Measurements from ENCODE around the gene SLC39A6.
"Not testable (repeated sequence)": the region's sequence is repeated elsewhere in the genome, so short reads cannot be mapped to it uniquely, and the experiment has no call there.

The SLC39A6 gene

DNA sequence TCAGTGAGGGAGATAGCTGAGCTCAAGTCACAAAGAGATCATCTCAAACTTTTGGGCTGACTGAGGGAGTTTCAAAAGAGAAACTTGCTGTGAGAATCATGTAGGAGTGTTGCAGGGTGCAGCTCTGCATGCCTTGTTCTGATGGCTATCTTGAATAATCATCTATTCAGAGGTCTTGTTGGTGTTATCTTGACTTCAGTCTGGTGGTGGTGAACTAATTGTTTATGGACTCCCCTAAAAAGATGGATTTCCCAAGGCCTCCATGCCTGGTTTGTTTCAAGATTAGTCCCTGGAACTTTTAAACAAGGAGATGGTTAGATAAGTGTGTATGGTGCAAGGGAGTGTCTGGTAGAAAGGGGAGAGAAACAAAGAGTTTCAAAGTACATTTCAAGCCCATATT, 29.8 kb downstream of the SLC39A6 start:
- DNase-seq (ENCODE audit: low read depth in 2 of 2) = no peak

DNA sequence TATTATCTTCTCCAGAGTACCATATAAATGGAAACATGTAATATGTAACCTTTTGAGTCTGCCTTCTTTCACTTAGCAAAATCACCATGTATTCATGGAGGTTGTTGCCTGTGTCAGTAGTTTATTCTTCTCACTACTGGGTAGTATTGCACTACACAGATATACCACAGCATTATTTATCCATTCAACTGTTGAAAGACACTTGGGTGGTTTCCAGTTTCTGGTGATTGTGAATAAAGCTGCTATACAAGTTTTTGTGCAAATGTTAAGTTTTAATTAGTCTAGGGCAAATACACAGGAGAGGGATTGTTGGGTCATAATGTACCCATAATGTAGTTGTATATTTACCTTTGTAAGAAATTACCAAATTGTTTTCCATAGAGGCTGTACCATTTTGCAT, 32.2 kb downstream of the SLC39A6 start:
- DNase-seq (ENCODE audit: low read depth in 2 of 2) = no peak

- DNase-seq (ENCODE audit: low read depth in 2 of 2) = no peak
These were observed 33.1 kb downstream of the SLC39A6 start for GRCh38 chr18:36095936-36096519.

DNA sequence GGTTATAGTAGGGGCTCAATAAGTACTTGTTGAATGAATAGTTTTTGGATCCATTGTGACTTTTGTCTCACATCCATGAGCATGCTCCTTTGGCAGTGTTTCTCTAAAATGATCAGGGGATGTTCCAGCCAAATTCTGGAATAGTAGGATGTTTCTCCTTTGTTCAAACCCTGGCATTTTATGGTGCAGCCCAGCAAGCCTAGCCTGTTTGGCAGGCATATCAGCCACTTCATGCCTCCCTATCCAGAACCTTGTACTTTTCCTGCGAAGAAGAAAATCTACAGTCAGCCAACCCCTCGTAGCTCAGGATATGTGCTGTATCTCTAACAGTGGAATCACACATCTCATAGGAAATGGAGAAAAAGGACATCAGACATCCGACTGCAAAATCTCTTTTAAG, 34.7 kb downstream of the SLC39A6 start:
- DNase-seq (ENCODE audit: low read depth in 2 of 2) = no peak

DNA sequence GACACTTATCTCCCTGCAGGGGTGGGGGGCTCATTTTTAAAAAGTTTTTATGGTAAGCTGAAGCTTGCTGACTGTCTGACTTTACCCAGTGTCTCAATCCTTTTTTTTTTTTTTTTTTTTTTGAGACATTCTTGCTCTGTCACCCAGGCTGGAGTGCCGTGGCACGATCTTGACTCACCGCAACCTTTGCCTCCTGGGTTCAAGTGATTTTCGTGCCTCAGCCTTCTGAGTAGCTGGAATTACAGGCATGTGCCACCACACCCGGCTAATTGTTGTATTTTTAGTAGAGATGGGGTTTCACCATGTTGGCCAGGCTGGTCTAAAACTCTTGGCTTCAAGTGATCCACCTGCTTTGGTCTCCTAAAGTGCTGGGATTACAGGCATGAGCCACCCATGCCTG, 37.0 kb downstream of the SLC39A6 start:
- DNase-seq (ENCODE audit: low read depth in 2 of 2) = not testable (repeated sequence)

DNA sequence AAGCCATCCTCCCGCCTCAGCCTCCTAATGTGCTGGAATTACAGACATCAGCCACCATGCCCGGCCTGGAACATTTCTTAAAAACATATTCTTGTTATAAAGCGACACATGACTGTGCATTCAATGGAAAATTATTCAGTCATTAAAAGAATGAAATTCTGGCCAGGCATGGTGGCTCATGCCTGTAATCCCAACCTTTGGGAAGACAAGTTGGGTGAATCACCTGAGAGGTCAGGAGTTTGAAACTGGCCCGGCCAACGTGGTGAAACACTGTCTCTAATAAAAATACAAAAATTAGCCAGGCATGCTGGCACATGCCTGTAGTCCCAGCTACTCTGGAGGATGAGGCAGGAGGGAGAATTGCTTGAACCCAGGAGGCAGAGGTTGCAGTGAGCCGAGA, 40.1 kb downstream of the SLC39A6 start:
- no peak for DNase-seq (ENCODE audit: low read depth in 2 of 2)

GRCh38 chr18:36088256-36088655, 40.9 kb downstream of the SLC39A6 start:
- no peak for DNase-seq (ENCODE audit: low read depth in 2 of 2)

DNA sequence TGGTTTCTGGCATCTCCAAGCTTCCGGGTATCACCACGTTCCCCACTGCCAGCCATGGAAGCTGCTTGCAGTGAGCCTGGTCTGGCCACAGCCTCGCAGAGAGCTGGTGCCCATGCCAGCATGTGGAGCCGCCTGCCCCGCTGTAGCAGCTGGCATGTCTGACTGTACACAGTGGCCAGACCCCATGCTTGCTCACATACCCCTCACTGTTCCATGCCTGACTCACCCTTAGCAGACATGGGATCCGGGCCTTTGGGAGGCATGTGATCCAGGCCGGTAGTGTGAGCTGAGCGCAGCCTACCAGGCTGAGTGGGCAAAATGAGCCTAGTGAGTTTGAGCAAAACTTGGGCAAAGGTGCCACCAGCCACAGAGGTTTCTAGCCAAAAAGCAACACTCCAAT, 43.0 kb downstream of the SLC39A6 start:
- no peak for DNase-seq (ENCODE audit: low read depth in 2 of 2)

GRCh38 chr18:36085195-36085594, 43.9 kb downstream of the SLC39A6 start:
- DNase-seq (ENCODE audit: low read depth in 2 of 2) = no peak

- no peak for DNase-seq (ENCODE audit: low read depth in 2 of 2)
These were observed 45.4 kb downstream of the SLC39A6 start for GRCh38 chr18:36083729-36084128.

DNA sequence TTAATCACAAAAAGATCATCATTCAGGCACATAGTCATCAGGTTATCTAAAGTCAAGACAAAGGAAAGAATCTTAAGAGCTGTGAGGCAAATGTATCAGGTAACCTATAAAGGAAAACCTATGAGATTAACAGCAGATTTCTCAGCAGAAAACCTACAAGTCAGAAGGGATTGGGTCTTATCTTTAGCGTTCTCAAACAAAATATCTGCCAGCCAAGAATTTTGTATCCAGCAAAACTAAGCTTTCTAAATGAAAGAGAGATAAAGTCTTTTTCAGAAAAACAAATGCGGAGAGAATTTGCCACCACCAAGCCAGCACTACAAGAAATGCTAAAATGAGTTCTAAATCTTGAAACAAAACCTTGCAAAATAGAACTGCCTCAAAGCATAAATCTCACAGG, 48.0 kb downstream of the SLC39A6 start:
- not testable (repeated sequence) for DNase-seq (ENCODE audit: low read depth in 2 of 2)

DNA sequence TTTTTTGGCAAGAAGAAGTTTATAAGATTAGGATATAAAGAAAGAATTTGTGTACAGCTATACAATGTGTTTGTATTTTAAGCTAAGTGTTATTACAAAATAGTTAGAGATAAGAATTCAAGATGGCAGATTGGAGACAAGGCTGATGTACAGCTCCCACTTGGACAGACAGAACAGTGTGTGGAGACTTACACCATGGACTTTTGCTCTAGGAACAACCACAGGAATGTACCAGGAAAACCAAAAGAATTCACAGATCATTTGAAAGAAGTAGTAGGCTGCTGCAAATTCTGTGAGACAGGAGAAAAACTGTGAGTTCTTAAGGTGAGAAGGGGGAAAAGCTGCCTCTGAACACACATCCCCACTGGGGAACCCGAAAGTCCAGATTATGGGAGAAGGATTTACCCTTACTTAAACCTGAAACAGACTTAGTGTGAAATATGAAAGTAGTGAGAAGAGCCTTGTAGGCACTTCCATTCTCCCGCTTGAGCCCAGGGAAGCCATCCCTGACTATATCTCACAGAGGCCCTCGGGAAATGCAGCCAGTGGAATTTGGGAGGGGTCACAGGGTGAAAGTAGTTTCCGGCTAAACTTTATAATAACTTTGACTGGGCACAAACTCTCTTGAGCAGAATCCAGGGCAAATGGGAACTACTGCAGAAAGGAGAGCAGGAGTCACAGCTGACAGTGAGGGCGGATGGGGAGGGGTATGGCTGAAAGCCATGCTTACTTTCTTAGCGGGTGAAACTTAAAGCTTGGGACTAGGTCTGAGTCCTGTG, 50.2 kb downstream of the SLC39A6 start:
- no peak for DNase-seq (ENCODE audit: low read depth in 2 of 2)

- not testable (repeated sequence) for DNase-seq (ENCODE audit: low read depth in 2 of 2)
These were observed 51.4 kb downstream of the SLC39A6 start for GRCh38 chr18:36077764-36078163.

GRCh38 chr18:36075862-36076587, 53.1 kb downstream of the SLC39A6 start:
- no peak for DNase-seq (ENCODE audit: low read depth in 2 of 2)

DNA sequence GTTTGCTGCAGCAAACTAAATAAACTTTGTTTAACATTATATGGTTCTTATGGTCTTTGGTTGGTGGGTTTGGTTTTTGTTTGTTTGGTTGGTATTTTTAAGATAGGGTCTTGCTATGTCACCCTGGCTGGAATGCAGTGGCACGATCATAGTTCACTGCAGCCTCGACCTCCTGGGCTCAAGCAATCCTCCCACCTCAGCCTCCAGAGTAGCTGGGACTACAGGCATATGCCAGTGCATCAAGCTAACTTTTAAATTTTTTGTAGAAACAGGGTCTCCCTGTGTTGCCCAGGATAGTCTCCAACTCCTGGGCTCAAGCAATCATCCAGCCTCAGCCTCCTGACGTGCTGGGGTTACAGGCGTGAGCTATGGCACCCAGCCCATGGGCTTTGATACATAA, 54.7 kb downstream of the SLC39A6 start:
- no peak for DNase-seq (ENCODE audit: low read depth in 2 of 2)

DNA sequence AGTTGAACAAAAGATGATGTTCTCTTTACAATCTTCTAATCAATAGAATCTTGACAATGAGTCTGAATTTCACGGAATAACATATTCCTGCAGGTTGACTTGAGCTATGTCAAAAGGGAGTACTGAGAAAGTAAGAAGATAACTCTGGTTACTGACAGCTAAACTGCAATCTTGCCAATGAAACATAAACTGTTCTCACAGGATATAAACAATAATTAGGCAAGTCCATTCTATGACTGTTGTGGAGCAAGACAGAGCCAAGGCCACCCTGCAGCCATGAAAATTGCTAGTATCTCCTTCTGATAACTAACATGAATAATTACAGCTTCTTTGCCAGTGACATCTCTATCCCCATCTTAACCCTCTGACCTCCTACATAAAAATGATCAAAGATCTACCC, 55.5 kb downstream of the SLC39A6 start:
- DNase-seq (ENCODE audit: low read depth in 2 of 2) = no peak

DNA sequence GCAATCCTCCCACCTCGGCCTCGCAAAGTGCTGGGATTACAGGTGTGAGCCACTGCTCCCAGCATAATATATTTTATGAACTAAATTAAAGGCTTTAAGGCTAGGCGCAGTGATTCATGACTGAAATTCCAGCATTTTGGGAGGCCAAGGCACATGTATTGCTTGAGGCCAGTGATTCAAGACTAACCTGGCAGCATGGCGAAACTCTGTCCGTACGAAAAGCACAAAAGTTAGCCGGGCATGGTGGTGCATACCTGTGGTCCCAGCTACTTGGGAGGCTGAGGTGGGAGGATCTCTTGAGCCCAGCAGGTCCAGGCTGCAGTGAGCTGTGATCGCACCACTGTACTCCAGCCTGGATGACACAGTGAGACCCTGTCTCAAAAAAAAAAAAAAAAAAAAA, 56.7 kb downstream of the SLC39A6 start:
- not testable (repeated sequence) for DNase-seq (ENCODE audit: low read depth in 2 of 2)

- peak; percentile 96 to 98 for DNase-seq (ENCODE audit: low read depth in 2 of 2)
These were observed 61.8 kb downstream of the SLC39A6 start, which contains the start of gene RPRD1A for GRCh38 chr18:36067055-36067957. TSS of gene RPRD1A (minus strand) at chr18:36067559. CDS start at chr18:36067404, 155 bp downstream.

DNA sequence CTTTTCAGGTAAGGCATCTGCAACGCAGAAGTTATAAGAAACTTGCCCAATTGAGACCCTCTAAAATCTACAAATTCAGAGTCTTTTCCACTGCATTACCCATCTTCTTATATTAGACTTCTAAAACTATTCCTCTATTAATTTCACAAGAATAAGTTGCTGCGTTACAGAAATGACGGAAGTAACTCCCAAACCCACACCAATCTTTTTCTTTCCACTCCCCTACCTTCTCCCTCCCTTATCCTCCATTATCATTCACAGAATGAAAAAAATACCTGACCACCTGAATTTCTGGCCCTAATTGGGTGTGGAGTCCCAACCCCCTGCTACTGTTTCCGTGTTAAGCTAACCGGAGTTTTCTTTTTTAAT, 62.5 kb downstream of the SLC39A6 start:
- DNase-seq (ENCODE audit: low read depth in 2 of 2) = no peak

GRCh38 chr18:36066001-36066400, 63.1 kb downstream of the SLC39A6 start:
- DNase-seq (ENCODE audit: low read depth in 2 of 2) = no peak

- DNase-seq (ENCODE audit: low read depth in 2 of 2) = not testable (repeated sequence)
These were observed 64.4 kb downstream of the SLC39A6 start for GRCh38 chr18:36064809-36065079.
